ENCODE results near the gene DPYD.

DPYD gene

DNA sequence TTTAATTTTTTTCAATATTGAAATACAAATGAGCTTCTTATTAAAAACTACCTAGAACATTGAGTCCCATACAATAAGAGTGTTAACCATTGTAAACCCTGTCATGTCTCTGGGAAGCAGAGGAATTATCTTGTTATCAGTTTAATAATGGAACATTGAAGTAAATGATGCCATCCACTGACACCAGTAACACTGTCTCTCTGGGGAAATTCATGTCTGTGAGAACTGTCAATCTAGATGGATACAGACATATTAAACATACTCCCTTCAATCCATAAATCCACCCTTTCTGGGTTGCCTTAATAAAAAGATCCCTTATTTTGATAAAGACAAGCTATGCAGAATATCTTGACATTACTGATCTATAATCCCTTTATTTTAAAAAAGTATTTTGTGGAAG, 503.2 kb downstream of the DPYD start:
- DNase-seq = no peak

DNA sequence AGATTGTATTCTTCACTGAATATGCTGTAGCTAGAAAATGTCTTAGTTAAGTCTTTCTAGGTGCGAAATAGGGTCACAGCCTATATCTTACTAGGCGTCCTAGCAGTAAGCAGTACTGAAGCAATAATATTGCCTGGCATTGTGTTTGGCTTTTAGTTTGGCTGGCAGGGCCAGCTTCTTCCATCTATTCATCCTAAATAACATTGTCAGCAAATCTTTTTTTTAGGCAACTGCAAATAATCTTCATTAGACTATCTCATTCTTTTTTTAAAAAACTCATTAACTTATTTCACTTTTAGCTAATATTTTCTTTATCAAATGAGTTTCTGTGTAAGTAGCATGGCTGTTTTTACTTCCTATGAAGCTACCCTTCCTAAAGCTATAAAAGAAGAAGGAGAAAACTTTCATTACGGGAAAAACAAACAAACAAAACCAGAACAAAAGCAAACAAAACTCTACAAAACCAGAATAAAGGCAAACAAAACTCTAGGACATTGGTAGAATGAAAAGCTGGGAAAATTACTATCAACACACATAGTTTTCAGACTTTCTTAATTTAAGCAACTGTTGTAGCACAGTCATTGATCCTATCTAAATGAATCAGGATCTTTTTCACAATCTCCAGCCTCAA, 506.0 kb downstream of the DPYD start:
- no peak for DNase-seq

DNA sequence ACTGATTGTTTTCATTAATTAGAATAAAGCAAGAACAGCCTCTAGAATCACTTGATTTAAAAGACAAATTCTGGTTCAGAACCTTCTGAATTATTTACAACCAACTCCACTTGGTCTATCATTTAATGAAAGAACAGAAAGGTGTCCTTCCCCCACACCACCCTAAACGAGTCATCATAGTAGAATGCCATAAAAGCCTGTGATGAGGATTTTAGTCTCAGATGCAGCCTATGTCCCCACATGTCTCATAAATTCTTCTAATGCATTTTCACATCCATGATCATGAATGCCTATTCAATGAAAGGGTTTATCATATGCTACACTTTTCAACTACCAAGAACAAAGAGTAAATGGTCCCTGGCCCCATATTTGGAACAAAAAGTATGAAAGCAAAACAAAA, 508.1 kb downstream of the DPYD start:
- DNase-seq = peak; percentile 66

GRCh38 chr1:97412166-97412565, 508.7 kb downstream of the DPYD start:
- no peak for DNase-seq

- DNase-seq = peak; percentile 62
These were observed 524.4 kb downstream of the DPYD start for GRCh38 chr1:97396463-97396862.

DNA sequence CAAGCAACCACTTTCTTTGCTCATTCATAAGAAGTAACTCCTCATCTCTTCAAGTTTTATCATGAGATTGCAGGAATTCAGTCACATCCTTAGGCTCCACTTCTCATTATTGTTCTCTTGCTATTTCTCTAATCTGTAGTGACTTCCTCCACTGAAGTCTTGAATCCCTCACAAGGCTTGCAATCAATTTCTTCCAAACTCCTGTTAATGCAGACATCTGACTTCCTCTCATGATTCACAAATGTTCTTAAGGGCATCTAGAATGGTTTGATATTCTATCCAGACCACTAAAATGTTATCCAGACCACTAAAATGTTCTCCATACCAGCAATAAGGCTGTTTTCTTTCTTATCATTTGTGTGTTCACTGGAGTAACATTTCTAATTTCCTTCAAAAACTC, 528.1 kb downstream of the DPYD start:
- DNase-seq = peak; percentile 36

DNA sequence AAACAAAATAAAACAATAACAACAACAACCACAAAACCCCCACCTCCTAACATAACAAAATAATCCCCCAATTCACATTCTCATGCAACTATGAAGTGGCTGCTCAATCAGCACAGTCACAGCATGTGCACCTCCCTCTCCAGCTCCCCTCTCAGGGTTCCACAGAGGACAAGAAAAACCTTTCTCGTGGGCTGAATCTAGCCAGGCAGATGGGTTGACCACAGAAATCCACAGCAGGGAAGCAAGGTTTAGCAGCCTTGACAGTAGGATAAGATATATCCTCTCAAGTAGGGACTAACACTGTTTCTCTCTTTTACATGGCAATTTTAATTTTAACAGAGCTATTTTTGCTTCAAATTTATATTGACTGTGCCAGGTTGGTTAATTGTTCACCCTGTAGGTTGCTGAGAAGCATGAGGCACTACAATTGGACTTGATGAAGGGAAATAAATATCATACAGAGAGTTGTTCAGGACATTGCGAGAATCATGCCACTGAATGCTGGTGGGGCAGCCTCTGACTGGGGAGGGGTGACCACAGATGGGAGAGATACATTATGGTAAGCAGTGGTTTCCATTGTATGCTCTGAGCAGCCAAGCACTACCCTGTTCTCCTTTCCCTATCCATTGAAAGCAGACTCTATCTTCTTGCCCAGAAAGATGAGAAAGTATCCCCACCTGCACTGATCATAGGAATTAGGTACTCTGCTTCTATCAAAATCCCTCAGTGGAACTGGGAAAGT, 535.1 kb downstream of the DPYD start:
- DNase-seq = no peak

DNA sequence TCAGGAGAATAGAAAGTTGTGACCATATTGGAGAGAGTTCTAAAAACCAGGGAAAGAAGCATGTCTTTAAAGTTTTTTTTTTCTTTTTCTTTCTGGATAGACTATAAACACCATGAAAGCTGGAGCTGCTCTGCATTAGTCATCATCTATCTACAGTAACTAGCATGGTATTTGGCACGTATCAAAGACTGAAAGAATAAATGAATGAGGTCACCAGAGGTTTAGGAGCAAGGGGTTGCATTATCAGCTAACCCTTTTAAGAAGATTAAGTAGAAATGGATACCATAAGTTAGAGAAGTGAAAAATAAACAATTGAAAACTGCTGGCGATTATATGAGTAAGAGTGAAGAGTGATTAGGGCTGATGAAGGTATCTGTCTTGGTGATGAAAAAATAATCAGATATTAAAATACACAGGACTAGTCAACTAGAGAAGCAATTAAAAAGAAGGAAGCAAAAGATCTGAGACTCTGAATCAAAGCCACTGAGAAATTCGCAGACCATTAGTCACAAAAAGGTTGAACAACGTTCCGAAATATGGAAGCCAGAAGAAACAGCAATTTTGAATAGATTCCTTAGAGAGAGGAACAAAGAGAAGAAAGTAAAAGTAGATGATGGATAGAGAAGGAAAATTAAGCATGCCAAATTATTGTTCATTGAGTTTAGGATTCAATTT, 536.4 kb downstream of the DPYD start:
- DNase-seq = peak; percentile 93

DNA sequence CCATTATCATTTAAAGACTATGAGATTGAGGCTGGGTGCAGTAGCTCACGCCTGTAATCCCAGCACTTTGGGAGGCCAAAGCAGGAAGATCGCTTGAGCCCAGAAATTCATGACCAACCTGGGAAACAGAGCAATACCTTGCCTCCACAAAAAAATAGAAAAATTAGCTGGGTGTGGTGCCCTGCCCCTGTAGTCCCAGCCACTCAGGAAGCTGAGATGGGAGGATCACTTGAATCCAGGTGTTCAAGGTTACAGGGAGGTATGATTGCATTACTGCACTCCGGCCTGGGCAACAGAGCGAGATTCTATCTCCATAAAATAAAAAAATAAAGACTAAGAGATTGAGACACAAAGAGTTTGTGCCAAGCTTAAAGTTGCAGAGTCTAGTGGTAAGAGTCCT, 537.0 kb downstream of the DPYD start:
- DNase-seq = no peak

GRCh38 chr1:97382206-97382605, 538.6 kb downstream of the DPYD start:
- no peak for DNase-seq

DNA sequence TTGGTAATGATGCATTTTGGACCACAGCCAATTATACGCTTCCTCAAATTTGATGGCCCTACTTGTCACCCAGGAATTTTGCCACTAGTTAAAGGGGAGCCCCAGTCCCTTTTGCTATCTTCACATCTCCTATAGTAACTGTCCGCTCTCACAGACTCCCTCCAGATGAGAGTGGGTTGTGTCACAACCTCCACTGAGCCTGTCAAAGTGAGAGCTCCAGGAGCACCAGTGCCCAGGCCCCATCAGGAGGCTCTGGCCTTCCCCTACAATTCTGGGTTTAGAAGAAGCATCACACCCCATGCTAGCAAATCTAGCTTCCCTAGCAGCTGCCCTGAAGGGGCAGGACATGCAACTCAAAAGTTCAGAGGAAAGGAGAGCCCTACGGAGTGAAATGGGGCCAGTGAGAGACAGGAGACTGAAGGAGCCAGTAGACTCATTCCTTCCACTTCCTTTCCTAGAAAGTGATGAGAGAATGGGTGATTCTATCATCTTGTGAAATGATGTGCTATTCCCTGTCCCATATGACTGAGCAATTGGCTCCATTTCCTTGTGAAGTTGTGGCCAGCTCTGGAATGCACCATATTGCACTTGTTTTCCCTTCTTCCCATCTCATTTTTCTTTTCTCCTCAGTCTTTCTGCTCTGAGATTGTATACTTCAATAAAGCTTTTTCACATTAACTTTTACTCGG, 541.3 kb downstream of the DPYD start:
- peak; percentile 93 for DNase-seq

DNA sequence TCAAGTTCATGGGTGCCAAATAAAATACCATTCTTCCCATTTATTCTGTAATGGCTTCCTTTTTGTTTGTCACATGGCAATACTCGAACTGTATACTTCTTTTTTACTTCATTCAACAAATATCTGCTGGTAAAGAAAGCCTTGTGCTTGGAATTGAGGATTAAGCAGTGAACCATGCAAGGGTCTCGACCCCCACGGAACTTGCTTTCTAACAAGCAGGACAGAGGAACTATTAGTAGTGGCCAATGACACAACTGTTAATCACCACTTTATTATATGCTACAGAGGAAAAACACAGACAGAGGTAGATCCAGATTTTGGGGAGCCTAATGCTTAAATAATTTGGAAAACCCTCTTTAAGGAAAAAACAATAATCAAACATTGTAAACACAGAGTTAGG, 542.2 kb downstream of the DPYD start:
- DNase-seq = no peak

- no peak for DNase-seq
These were observed 543.3 kb downstream of the DPYD start for GRCh38 chr1:97377432-97378034.

DNA sequence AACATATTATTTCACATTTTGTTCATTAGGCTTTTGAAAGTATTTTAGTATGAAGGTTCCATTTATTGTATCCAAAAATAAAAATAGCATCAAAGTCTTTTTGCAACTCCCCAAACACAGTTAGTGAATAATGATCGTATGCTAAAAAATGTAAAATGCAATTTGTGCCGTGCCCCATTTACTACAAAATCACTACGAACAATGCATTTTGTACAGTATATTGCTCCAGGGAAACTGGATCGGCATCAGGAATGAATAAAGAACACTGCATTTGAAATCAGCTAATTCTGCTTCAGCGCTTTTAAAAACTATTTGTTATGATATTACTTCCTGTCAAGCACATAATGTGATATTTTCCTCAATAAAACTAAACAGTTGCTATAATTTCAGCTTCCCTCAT, 547.8 kb downstream of the DPYD start:
- no peak for DNase-seq

DNA sequence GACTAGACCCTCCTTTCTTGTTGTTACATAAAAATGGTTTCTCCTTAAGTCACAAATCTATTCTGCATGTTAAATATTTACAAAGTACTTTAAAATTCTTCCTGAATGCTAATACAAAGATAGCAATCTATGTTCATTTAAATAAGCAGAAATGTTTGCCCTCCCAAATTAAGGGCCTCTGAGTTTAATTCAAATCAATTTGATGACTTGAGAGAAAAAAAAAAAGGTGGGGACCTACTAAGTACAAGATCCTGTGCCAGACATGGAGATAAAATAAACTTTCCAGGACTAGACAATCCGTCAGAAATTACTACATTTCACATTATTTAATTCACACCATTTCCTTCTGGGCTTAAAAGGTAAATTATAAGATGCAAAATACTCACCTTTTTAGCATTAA, 548.3 kb downstream of the DPYD start:
- no peak for DNase-seq

GRCh38 chr1:97368296-97368695, 552.5 kb downstream of the DPYD start:
- no peak for DNase-seq

DNA sequence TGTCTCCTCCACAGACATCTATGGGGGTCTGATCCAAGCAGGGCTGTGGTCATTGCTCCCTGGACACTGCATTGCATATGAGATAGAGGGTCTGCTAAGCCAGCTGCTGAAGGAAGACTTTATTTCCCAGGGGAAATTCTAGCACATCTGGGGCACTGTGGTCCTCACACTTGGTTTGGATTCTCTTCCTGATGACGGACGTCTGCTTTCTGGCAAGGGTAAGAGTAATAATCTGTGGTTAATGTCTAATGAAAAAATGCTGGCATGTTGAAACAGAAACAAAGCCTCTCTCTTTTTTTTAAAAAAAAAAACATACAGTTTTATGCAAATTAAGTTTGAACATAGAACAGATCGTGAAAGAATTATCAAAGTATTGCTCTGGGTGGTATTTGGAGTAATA, 553.9 kb downstream of the DPYD start:
- peak; percentile 35 for DNase-seq

- DNase-seq = peak; percentile 43
These were observed 555.8 kb downstream of the DPYD start for GRCh38 chr1:97365026-97365425.

DNA sequence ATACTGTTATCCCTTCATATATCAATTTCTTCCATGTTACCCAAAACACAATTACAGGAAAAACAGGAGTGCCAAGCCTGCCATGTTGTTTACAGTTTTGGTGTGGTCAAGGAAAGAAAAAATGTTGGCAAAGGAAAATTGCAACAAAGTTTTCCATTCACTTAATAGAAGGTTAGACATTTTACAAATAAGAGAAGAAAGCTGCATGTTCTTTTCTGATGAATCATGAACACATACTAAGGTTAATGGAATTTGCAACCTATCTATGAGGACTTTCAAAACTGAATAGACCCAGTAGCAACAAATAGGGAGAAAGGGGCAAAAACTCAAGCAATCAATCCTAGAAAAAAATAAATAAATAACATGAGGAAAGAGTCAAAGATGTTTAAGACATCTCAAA, 556.7 kb downstream of the DPYD start:
- peak; percentile 65 for DNase-seq

DNA sequence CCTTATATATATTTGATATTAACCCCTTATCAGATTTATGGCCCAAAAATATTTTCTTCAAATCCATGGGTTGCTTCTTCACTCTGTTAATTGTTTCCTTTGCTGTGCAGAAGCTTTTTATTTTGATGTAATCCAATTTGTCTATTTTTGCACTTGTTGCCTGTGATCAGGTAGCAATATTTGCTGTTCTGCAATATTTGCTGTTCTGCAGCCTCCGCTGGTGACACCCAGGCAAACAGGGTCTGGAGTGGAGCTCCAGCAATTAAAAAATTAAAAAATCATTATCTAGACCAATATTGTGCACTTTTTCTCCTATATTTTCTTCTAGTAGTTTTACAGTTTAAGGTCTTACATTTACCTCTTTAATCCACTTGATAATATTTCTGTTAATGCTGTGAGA, 564.5 kb downstream of the DPYD start:
- no peak for DNase-seq

GRCh38 chr1:97352936-97353382, 567.9 kb downstream of the DPYD start:
- no peak for DNase-seq

DNA sequence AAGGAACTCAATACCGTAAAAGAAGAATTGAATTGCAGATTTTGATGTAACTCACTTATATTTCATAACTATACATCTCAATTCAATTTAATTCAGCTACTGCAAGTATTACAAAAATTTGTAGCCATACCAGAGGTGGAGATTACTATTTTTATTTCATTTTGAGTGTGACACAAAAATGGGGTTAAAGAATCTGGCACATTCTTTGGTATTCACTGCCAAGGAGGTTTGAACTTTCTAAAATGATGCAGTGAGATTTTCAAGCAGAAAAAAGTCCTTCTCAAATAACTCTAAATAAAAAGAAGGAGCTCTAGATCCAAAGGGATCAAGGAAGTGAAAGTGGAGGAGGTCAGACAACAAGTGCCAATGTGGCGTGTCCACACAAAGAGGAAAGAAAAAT, 569.0 kb downstream of the DPYD start:
- peak; percentile 23 for DNase-seq

- peak; percentile 72 for DNase-seq
These were observed 570.2 kb downstream of the DPYD start for GRCh38 chr1:97350662-97351061.
